Measurements from ENCODE around the gene YTHDF1. TPM values are rescaled to one million over a fixed set of nuclear protein-coding genes. Genes with fewer than 3 reads are reported as not detected.

Gene YTHDF1
- total RNA-seq, 1 donor from 2014 or later = 22.2 TPM

DNA sequence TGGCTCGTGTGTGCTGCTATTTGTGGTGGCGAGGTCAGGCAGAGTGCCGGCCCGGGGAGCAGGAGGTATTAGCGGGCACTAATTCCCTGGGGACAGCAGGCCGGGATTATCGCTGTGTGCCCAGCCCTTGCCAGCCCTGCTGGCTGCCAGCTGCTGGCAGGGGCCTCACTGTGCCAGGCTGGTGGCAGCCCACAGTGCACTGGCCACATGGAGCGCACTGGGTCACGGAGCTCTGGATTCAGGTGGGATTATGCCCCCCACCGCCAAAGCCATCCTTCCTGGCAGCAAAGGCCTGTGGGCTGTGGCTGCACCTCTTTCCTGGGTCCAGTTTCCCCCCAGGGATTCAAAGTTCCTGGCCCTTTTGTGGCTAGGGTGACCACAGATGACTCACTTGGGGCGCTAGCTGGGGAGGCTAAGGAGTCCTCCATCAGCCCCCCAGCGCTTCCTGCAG is 59.7 kb downstream of the YTHDF1 start:
- DNase-seq = no peak
- no peaks in the 10 kb centered on the region for H3K36me3 ChIP-seq
- H3K27me3 ChIP-seq (ENCODE audit: low read depth) = peaks cover 93% of the 10 kb centered on the region
- no peaks in the 10 kb centered on the region for H3K9me3 ChIP-seq (replicated peaks)
- intact Hi-C loops (cut with micrococcal nuclease) = no loop called here
- no peak overlapping the region for H3K4me3 ChIP-seq
- TF ChIP-seq, protein P1, sequence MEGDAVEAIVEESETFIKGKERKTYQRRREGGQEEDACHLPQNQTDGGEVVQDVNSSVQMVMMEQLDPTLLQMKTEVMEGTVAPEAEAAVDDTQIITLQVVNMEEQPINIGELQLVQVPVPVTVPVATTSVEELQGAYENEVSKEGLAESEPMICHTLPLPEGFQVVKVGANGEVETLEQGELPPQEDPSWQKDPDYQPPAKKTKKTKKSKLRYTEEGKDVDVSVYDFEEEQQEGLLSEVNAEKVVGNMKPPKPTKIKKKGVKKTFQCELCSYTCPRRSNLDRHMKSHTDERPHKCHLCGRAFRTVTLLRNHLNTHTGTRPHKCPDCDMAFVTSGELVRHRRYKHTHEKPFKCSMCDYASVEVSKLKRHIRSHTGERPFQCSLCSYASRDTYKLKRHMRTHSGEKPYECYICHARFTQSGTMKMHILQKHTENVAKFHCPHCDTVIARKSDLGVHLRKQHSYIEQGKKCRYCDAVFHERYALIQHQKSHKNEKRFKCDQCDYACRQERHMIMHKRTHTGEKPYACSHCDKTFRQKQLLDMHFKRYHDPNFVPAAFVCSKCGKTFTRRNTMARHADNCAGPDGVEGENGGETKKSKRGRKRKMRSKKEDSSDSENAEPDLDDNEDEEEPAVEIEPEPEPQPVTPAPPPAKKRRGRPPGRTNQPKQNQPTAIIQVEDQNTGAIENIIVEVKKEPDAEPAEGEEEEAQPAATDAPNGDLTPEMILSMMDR (IDR thresholded peaks at IDR 0.05; ENCODE audit: borderline replicate concordance) = no peak
- H3K27ac ChIP-seq (replicated peaks) = no peak overlapping the region
- no peaks in the 10 kb centered on the region for H3K4me1 ChIP-seq

- Histone ChIP-seq H3K36me3 (no peaks in the 10 kb centered on the region), H3K27ac (replicated peaks) (no peak overlapping the region), H3K4me1 (no peaks in the 10 kb centered on the region), H3K4me3 (no peak overlapping the region), H3K27me3 (ENCODE audit: low read depth) (peaks cover 93% of the 10 kb centered on the region), H3K9me3 (replicated peaks) (no peaks in the 10 kb centered on the region)
- TF ChIP-seq, protein P1 (IDR thresholded peaks at IDR 0.05; ENCODE audit: borderline replicate concordance) = no peak
- DNase-seq = no peak
- intact Hi-C loops (cut with micrococcal nuclease) = no loop called here
Observed at GRCh38 chr20:63155266-63156165, 60.4 kb downstream of the YTHDF1 start.

GRCh38 chr20:63154395-63154794 is 61.5 kb downstream of the YTHDF1 start:
- intact Hi-C loops (cut with micrococcal nuclease) = no loop called here
- Histone ChIP-seq H3K27ac (replicated peaks) (no peak overlapping the region), H3K9me3 (replicated peaks) (no peaks in the 10 kb centered on the region), H3K27me3 (ENCODE audit: low read depth) (peaks cover 93% of the 10 kb centered on the region), H3K4me3 (no peak overlapping the region), H3K4me1 (no peaks in the 10 kb centered on the region), H3K36me3 (no peaks in the 10 kb centered on the region)
- DNase-seq = no peak
- TF ChIP-seq, protein P1 (IDR thresholded peaks at IDR 0.05; ENCODE audit: borderline replicate concordance) = no peak

DNA sequence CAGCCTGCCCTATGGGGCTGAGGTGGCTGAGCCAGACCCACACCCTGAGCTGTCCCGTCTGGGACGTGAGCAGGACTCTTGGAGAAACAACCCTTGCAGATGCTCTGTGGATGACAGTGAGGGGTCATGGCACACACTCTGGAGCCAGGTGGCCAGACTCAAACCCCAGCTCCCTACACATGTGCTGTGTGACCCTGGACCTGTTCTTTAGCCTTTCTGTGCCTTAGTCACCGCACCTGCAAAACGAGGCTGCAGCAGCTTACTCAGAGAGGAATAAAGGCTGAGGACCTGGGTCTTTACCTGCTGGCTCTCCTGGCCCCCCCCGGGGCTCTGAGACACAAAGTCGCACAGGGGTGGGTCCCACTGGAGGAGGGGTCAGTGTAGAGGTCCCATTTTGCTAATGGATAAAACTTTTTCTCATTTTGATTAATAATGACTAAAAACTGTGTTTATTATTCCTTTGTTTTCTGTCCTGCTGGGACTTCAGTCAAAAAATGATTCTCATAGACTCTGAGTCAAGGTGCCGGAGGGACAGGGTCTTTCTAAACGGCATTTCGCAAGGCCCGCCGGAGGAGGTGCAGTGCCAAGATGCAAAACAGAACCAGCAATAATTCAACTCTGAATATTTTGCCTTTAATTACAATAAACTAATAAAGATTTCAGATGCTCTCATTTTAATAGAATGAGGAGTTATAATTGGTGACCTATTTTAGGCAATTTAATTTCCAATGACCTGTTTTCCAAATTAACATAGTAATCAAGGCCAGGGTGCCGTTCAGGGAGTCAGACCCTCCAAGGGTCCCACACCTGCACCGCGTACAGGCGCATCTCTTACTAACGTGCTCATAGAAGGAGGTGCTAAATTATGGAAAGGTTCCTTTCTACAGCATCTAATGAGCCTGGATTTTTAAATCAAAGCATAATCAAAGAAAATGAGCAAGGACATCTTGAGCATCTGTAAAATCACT is 62.4 kb downstream of the YTHDF1 start:
- DNase-seq = no peak
- Histone ChIP-seq H3K4me1 (no peaks in the 10 kb centered on the region), H3K9me3 (replicated peaks) (peaks cover 6% of the 10 kb centered on the region), H3K27ac (replicated peaks) (no peak overlapping the region), H3K36me3 (no peaks in the 10 kb centered on the region), H3K4me3 (no peak overlapping the region), H3K27me3 (ENCODE audit: low read depth) (peaks cover 93% of the 10 kb centered on the region)
- intact Hi-C loops (cut with micrococcal nuclease) = no loop called here
- TF ChIP-seq, protein P1 (IDR thresholded peaks at IDR 0.05; ENCODE audit: borderline replicate concordance) = no peak

Measured in left ventricle myocardium inferior (tissue), 1 donor.